Neural cell (in vitro differentiated cells): Measurements from ENCODE around the gene CCSAP. TPM values are rescaled to one million over a fixed set of nuclear protein-coding genes. Genes with fewer than 3 reads are reported as not detected.
"Not testable (repeated sequence)": the region's sequence is repeated elsewhere in the genome, so short reads cannot be mapped to it uniquely, and the experiment has no call there.

Experiments
- H2AFZ ChIP-seq: fragments of 200-600, 300-800 bp; sonication (generic), shearing (Covaris generic); 2 replicates; pipeline ENCODE4 v1.6.0; 2014; ENCODE audit warnings: low read depth, mild to moderate bottlenecking, antibody characterized with exemption, low read length, moderate library complexity
- H3F3A ChIP-seq: fragments of 200-600 bp; shearing (Covaris generic); 2 replicates; pipeline ENCODE4 v1.6.1; 2016; ENCODE audit warnings: mild to moderate bottlenecking, moderate library complexity, mixed read lengths, antibody characterized with exemption, low read length; ENCODE audit not compliant: insufficient read depth, poor library complexity, severe bottlenecking
- H3K27ac ChIP-seq: fragments of 200-600, 300-800 bp; sonication (generic), shearing (Covaris generic); 2 replicates; pipeline ENCODE4 v1.5.1; 2014; ENCODE audit warnings: mild to moderate bottlenecking, low read length, moderate library complexity
- H3K27me3 ChIP-seq: fragments of 300-800, 200-600 bp; sonication (generic), shearing (Covaris generic); 2 replicates; pipeline ENCODE4 v1.6.0; 2014; ENCODE audit warnings: mild to moderate bottlenecking, low read depth, low read length, moderate library complexity; ENCODE audit not compliant: insufficient read depth
- H3K36me3 ChIP-seq: fragments of 300-800, 200-600 bp; sonication (generic), shearing (Covaris generic); 2 replicates; pipeline ENCODE4 v1.5.1; 2014; ENCODE audit warnings: mild to moderate bottlenecking, antibody characterized with exemption, low read length, moderate library complexity; ENCODE audit not compliant: insufficient read depth
- H3K4me2 ChIP-seq: fragments of 300-800, 200-600 bp; sonication (generic), shearing (Covaris generic); 2 replicates; pipeline ENCODE4 v1.6.0; 2014; ENCODE audit warnings: mild to moderate bottlenecking, low read length
- H3K4me3 ChIP-seq: fragments of 300-800, 200-600 bp; sonication (generic), shearing (Covaris generic); 2 replicates; pipeline ENCODE4 v1.5.1; 2014; ENCODE audit warnings: mild to moderate bottlenecking, low read length, moderate library complexity
- H3K79me2 ChIP-seq: fragments of 200-600 bp; shearing (Covaris generic); replicated peaks from 2 replicates; pipeline ENCODE4 v1.6.0; 2014; ENCODE audit warnings: mild to moderate bottlenecking, low read length, moderate library complexity; ENCODE audit not compliant: insufficient read depth
- H3K9ac ChIP-seq: fragments of 300-800, 200-600 bp; sonication (generic), shearing (Covaris generic); 2 replicates; pipeline ENCODE4 v1.6.1; 2016; ENCODE audit warnings: mild to moderate bottlenecking, low read length, mixed read lengths
- H3K9me2 ChIP-seq: fragments of 200-600 bp; shearing (Covaris generic); 2 replicates; pipeline ENCODE4 v1.6.1; 2016; ENCODE audit warnings: mild to moderate bottlenecking, low read length, mixed read lengths; ENCODE audit not compliant: insufficient read depth
- H3K9me3 ChIP-seq: fragments of 200-600, 300-800 bp; sonication (generic), shearing (Covaris generic); 2 replicates; pipeline ENCODE4 v1.6.1; 2016; ENCODE audit warnings: mild to moderate bottlenecking, mixed run types, low read length, moderate library complexity, mixed read lengths
- H4K20me1 ChIP-seq: fragments of 200-600 bp; shearing (Covaris generic); 2 replicates; pipeline ENCODE4 v1.6.1; 2016; ENCODE audit warnings: mild to moderate bottlenecking, mixed run types; ENCODE audit not compliant: insufficient read depth
- EP300 ChIP-seq: fragments of 450-650 bp; conservative IDR thresholded peaks from 2 replicates; pipeline ENCODE4 v1.6.1; 2014; ENCODE audit warnings: antibody characterized with exemption, mild to moderate bottlenecking, moderate library complexity; ENCODE audit not compliant: poor library complexity, severe bottlenecking
- EZH2 ChIP-seq: fragments of 200-600, 300-800 bp; shearing (Covaris generic), sonication (generic); IDR thresholded peaks from 2 replicates; pipeline ENCODE4 v1.6.1; 2014; ENCODE audit warnings: antibody characterized with exemption, low read length, borderline replicate concordance, mild to moderate bottlenecking; ENCODE audit not compliant: insufficient read depth, poor library complexity, severe bottlenecking
- MXI1 ChIP-seq: fragments of 450-650 bp; conservative IDR thresholded peaks from 2 replicates; pipeline ENCODE4 v1.6.1; 2014; ENCODE audit warnings: antibody characterized with exemption, mild to moderate bottlenecking; ENCODE audit not compliant: poor library complexity, severe bottlenecking
- POLR2AphosphoS5 ChIP-seq: IDR thresholded peaks from 2 replicates; pipeline ENCODE4 v1.6.1; 2012
- RAD21 ChIP-seq: fragments of 450-650 bp; conservative IDR thresholded peaks from 2 replicates; pipeline ENCODE4 v1.6.1; 2014; ENCODE audit warnings: antibody characterized with exemption, mild to moderate bottlenecking, moderate library complexity
- SMC3 ChIP-seq: fragments of 450-650 bp; conservative IDR thresholded peaks from 2 replicates; pipeline ENCODE4 v1.6.1; 2014; ENCODE audit warnings: antibody characterized with exemption, mild to moderate bottlenecking, moderate library complexity; ENCODE audit not compliant: poor library complexity
- TAF1 ChIP-seq: IDR thresholded peaks from 2 replicates; pipeline ENCODE4 v1.6.1; 2012; ENCODE audit warnings: low read depth
- polyA plus RNA-seq: library from polyadenylated mRNA; depleted of rRNA; stranded (reverse); fragments of >200 nt; gene quantifications from 2 replicates; pipeline ENCODE4 v1.2.3, GENCODE V29; 2014
- TF ChIP-seq, protein P1 (sequence below): IDR thresholded peaks from 2 replicates; pipeline ENCODE4 v1.6.1; 2012; ENCODE audit warnings: borderline replicate concordance
- TF ChIP-seq, protein P2 (sequence below): fragments of 450-650 bp; IDR thresholded peaks from 2 replicates; pipeline ENCODE4 v1.5.1; 2014; ENCODE audit warnings: antibody characterized with exemption, mild to moderate bottlenecking, moderate library complexity; ENCODE audit not compliant: poor library complexity, severe bottlenecking

Gene CCSAP
- polyA plus RNA-seq, 1 donor from 2014 or later = 66.7 TPM

DNA sequence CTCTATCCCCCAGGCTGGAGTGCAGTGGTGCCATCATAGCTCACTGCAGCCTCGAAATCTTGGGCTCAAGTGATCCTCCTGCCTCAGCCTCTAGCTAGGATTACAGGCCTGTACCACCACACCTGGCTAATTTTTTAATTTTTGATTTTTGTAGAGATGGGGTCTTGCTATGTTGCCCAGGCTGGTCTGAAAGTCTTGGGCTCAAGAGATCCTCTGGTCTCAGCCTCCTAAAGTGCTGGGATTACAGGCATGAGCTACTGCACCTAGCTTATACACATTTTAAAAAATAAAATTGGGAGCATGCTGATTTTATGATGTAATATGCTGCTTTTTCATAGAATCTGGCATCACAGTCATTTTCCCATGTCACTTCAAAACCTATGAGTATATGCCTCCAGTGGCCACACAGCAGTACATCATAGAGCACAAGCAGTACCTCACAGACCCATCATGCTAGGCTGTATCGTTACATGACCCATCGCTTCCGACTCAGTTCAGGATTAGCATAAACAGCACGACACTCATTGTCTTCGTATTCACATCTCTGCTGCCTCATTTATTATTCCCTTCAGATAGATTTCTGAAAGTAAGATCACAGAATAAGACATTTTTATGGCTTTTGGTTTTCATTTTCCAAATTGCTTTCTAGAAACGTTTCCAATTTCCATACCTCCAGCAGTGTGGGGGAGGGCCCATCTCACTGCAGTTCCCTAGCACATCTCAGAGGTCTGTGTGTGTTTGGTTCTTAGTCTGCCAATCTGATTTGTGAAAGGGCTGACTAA lies 35.9 kb upstream of the CCSAP start:
- Histone ChIP-seq H2AFZ (peak overlapping the region; percentile 13), H3K27me3 (no peaks in the 10 kb centered on the region), H3K79me2 (no peaks in the 10 kb centered on the region), H3K9me3 (no peaks in the 10 kb centered on the region), H3K27ac (peak overlapping the region; percentile 57), H3K36me3 (no peaks in the 10 kb centered on the region), H3K4me2 (no peak overlapping the region), H3K9ac (no peak overlapping the region), H3K4me3 (peak overlapping the region; percentile 12), H3K9me2 (no peaks in the 10 kb centered on the region), H3F3A (peaks cover 4% of the 10 kb centered on the region), H4K20me1 (no peaks in the 10 kb centered on the region)
- TF ChIP-seq EP300 = no peak
- TF ChIP-seq TAF1 = no peak
- TF ChIP-seq, protein P1, sequence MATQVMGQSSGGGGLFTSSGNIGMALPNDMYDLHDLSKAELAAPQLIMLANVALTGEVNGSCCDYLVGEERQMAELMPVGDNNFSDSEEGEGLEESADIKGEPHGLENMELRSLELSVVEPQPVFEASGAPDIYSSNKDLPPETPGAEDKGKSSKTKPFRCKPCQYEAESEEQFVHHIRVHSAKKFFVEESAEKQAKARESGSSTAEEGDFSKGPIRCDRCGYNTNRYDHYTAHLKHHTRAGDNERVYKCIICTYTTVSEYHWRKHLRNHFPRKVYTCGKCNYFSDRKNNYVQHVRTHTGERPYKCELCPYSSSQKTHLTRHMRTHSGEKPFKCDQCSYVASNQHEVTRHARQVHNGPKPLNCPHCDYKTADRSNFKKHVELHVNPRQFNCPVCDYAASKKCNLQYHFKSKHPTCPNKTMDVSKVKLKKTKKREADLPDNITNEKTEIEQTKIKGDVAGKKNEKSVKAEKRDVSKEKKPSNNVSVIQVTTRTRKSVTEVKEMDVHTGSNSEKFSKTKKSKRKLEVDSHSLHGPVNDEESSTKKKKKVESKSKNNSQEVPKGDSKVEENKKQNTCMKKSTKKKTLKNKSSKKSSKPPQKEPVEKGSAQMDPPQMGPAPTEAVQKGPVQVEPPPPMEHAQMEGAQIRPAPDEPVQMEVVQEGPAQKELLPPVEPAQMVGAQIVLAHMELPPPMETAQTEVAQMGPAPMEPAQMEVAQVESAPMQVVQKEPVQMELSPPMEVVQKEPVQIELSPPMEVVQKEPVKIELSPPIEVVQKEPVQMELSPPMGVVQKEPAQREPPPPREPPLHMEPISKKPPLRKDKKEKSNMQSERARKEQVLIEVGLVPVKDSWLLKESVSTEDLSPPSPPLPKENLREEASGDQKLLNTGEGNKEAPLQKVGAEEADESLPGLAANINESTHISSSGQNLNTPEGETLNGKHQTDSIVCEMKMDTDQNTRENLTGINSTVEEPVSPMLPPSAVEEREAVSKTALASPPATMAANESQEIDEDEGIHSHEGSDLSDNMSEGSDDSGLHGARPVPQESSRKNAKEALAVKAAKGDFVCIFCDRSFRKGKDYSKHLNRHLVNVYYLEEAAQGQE = no peak
- no peak for TF ChIP-seq MXI1
- TF ChIP-seq, protein P2, sequence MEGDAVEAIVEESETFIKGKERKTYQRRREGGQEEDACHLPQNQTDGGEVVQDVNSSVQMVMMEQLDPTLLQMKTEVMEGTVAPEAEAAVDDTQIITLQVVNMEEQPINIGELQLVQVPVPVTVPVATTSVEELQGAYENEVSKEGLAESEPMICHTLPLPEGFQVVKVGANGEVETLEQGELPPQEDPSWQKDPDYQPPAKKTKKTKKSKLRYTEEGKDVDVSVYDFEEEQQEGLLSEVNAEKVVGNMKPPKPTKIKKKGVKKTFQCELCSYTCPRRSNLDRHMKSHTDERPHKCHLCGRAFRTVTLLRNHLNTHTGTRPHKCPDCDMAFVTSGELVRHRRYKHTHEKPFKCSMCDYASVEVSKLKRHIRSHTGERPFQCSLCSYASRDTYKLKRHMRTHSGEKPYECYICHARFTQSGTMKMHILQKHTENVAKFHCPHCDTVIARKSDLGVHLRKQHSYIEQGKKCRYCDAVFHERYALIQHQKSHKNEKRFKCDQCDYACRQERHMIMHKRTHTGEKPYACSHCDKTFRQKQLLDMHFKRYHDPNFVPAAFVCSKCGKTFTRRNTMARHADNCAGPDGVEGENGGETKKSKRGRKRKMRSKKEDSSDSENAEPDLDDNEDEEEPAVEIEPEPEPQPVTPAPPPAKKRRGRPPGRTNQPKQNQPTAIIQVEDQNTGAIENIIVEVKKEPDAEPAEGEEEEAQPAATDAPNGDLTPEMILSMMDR = no peak
- TF ChIP-seq SMC3 = no peak
- no peak for TF ChIP-seq EZH2
- TF ChIP-seq POLR2AphosphoS5 = no peak
- no peak for TF ChIP-seq RAD21

DNA sequence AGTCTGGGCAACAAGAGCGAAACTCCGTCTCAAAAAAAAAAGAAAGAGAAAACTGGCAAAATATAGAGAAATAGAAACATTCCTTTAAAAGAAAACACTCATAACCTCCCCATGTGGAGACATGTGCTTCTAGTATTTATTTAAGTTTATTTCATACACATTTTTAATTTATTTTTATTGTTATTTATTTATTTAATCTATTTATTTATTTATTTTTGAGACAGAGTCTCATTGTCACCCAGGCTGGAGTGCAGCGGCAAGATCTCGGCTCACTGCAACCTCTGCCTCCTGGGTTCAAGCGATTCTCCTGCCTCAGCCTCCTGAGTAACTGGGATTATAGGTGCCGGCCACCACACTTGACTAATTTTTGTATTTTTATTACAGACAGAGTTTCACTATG lies 35.2 kb upstream of the CCSAP start:
- H3K9me3 ChIP-seq, H4K20me1 ChIP-seq, H3K27ac ChIP-seq, H3K9ac ChIP-seq, H3K4me3 ChIP-seq, H3K4me2 ChIP-seq, H3F3A ChIP-seq, H3K27me3 ChIP-seq, H2AFZ ChIP-seq, H3K36me3 ChIP-seq, H3K9me2 ChIP-seq, H3K79me2 ChIP-seq: not testable (repeated sequence)
